GM12878 (cell line): ENCODE measurements around the gene CAMTA1.

Source experiments
- ATF7 ChIP-seq: fragments of 450-650 bp; IDR thresholded peaks from 2 replicates; pipeline ENCODE4 v1.6.1; 2016; ENCODE audit warnings: low read depth, mild to moderate bottlenecking
- CBFB ChIP-seq: IDR thresholded peaks from 2 replicates; pipeline ENCODE4 v1.6.1; 2016; ENCODE audit warnings: antibody characterized with exemption, low read depth
- EP300 ChIP-seq, 2 experiments: fragments of 150-350 bp in 1 of 2; IDR thresholded peaks; 2 replicates each; pipeline ENCODE4 v1.6.1; 2011 to 2012; ENCODE audit warnings: low read depth in 2 of 2, low read length in 2 of 2, borderline replicate concordance in 1 of 2, improper control_type of control experiment in 1 of 2, inconsistent platforms in 1 of 2; ENCODE audit not compliant: control insufficient read depth in 1 of 2
- JUNB ChIP-seq: IDR thresholded peaks from 2 replicates; pipeline ENCODE4 v1.6.1; 2016; ENCODE audit warnings: antibody characterized with exemption, mild to moderate bottlenecking
- POLR2A ChIP-seq: IDR thresholded peaks from 2 replicates; pipeline ENCODE4 v1.6.1; 2011; ENCODE audit warnings: low read depth, mild to moderate bottlenecking, low read length
- TAF1 ChIP-seq: IDR thresholded peaks from 2 replicates; pipeline ENCODE4 v1.6.1; 2011; ENCODE audit warnings: mild to moderate bottlenecking, low read depth, low read length, borderline replicate concordance
- ZNF384 ChIP-seq: IDR thresholded peaks from 2 replicates; pipeline ENCODE4 v1.6.1; 2012; ENCODE audit warnings: low read depth, mild to moderate bottlenecking, low read length, improper control_type of control experiment, borderline replicate concordance
- ZSCAN29 ChIP-seq: fragments of 450-650 bp; IDR thresholded peaks from 2 replicates; pipeline ENCODE4 v1.6.1; 2017; ENCODE audit warnings: mild to moderate bottlenecking, moderate library complexity
- TF ChIP-seq, protein P1 (sequence below): IDR thresholded peaks from 2 replicates; pipeline ENCODE4 v1.6.1; 2011; ENCODE audit warnings: borderline replicate concordance, low read depth, mild to moderate bottlenecking, moderate library complexity, mixed read lengths, low read length; ENCODE audit not compliant: insufficient read depth; ENCODE audit errors: extremely low read length
- TF ChIP-seq, protein P2 (sequence below): IDR thresholded peaks from 2 replicates; pipeline ENCODE4 v1.6.1; 2012; ENCODE audit warnings: low read length, inconsistent platforms
- TF ChIP-seq, protein P3 (sequence below): IDR thresholded peaks from 2 replicates; pipeline ENCODE4 v1.6.1; 2012; ENCODE audit warnings: low read depth, low read length, improper control_type of control experiment
- TF ChIP-seq, protein P4 (sequence below): fragments of 450-650 bp; IDR thresholded peaks from 2 replicates; pipeline ENCODE4 v1.6.1; 2018; ENCODE audit warnings: borderline replicate concordance, mild to moderate bottlenecking; ENCODE audit not compliant: partially characterized antibody
- TF ChIP-seq, protein P5 (sequence below): IDR thresholded peaks from 2 replicates; pipeline ENCODE4 v1.6.1; 2011; ENCODE audit warnings: mild to moderate bottlenecking, low read depth, low read length, moderate library complexity; ENCODE audit not compliant: insufficient replicate concordance

DNA sequence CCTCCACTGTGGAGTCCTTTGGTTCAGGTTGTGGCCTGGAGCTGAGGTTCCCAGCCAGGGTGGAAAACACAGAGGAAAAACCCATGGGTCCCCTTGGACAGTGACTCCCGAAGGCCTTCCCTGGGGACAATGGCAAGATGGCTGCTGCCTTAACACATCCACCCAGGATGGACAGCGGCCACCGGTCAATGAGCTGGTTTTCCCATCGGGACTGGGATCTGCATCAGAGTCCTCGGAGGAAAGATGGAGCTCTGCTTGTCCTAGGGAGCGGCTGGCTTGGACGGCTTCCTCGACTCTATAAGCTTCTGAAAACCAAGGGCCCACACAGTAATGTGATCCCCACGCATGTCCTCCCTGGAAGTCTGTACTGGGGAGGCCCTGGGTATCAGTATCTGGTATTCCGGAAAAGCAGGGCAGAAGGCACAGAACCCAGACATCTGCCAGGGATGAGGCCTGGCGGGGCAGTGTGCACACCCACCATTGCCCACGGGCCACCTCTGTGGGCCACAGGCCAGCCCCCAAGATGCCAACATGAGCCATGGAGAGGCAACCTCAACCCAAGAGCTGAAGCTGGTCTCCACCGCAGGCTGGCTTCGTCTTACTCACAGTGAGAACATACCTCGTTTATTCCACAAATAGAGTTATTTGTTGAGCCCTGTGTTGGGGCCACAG is 891.2 kb downstream of the CAMTA1 start:
- TF ChIP-seq ZSCAN29 (no peak), EP300 (IDR thresholded peaks at IDR 0.05; ENCODE audit: borderline replicate concordance in 1 of 2, control insufficient read depth in 1 of 2, low read depth in 2 of 2, low read length in 2 of 2) (no peak), ATF7 (no peak), TAF1 (no peak), JUNB (no peak), POLR2A (no peak), ZNF384 (no peak), CBFB (no peak)
- TF ChIP-seq, protein P1, sequence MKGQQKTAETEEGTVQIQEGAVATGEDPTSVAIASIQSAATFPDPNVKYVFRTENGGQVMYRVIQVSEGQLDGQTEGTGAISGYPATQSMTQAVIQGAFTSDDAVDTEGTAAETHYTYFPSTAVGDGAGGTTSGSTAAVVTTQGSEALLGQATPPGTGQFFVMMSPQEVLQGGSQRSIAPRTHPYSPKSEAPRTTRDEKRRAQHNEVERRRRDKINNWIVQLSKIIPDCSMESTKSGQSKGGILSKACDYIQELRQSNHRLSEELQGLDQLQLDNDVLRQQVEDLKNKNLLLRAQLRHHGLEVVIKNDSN, result no peak
- TF ChIP-seq, protein P2, sequence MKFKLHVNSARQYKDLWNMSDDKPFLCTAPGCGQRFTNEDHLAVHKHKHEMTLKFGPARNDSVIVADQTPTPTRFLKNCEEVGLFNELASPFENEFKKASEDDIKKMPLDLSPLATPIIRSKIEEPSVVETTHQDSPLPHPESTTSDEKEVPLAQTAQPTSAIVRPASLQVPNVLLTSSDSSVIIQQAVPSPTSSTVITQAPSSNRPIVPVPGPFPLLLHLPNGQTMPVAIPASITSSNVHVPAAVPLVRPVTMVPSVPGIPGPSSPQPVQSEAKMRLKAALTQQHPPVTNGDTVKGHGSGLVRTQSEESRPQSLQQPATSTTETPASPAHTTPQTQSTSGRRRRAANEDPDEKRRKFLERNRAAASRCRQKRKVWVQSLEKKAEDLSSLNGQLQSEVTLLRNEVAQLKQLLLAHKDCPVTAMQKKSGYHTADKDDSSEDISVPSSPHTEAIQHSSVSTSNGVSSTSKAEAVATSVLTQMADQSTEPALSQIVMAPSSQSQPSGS, result no peak
- TF ChIP-seq, protein P3, sequence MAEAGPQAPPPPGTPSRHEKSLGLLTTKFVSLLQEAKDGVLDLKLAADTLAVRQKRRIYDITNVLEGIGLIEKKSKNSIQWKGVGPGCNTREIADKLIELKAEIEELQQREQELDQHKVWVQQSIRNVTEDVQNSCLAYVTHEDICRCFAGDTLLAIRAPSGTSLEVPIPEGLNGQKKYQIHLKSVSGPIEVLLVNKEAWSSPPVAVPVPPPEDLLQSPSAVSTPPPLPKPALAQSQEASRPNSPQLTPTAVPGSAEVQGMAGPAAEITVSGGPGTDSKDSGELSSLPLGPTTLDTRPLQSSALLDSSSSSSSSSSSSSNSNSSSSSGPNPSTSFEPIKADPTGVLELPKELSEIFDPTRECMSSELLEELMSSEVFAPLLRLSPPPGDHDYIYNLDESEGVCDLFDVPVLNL, result no peak
- TF ChIP-seq, protein P4, sequence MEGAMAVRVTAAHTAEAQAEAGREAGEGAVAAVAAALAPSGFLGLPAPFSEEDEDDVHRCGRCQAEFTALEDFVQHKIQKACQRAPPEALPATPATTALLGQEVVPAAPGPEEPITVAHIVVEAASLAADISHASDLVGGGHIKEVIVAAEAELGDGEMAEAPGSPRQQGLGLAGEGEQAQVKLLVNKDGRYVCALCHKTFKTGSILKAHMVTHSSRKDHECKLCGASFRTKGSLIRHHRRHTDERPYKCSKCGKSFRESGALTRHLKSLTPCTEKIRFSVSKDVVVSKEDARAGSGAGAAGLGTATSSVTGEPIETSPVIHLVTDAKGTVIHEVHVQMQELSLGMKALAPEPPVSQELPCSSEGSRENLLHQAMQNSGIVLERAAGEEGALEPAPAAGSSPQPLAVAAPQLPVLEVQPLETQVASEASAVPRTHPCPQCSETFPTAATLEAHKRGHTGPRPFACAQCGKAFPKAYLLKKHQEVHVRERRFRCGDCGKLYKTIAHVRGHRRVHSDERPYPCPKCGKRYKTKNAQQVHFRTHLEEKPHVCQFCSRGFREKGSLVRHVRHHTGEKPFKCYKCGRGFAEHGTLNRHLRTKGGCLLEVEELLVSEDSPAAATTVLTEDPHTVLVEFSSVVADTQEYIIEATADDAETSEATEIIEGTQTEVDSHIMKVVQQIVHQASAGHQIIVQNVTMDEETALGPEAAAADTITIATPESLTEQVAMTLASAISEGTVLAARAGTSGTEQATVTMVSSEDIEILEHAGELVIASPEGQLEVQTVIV, result no peak
- TF ChIP-seq, protein P5, sequence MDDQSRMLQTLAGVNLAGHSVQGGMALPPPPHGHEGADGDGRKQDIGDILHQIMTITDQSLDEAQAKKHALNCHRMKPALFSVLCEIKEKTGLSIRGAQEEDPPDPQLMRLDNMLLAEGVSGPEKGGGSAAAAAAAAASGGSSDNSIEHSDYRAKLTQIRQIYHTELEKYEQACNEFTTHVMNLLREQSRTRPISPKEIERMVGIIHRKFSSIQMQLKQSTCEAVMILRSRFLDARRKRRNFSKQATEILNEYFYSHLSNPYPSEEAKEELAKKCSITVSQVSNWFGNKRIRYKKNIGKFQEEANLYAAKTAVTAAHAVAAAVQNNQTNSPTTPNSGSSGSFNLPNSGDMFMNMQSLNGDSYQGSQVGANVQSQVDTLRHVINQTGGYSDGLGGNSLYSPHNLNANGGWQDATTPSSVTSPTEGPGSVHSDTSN, result no peak
